ENCODE data around the gene RPTOR. TPM values are rescaled to one million over a fixed set of nuclear protein-coding genes. Genes with fewer than 3 reads are reported as not detected.

Gene RPTOR
- total RNA-seq, 1 experiment from 2014 or later: 46.2 TPM

- ATAC-seq (no peak), DNase-seq (no peak)
- Histone ChIP-seq H3K4me3 (ENCODE audit: low read length) (no peak overlapping the region), H3F3A (ENCODE audit: low read length, unreplicated experiment) (no peaks in the 10 kb centered on the region), H3K9me2 (replicated peaks; ENCODE audit: low read length) (no peaks in the 10 kb centered on the region), H3K27me3 (ENCODE audit: low read length) (no peaks in the 10 kb centered on the region), H3K9me3 (ENCODE audit: low read length) (no peaks in the 10 kb centered on the region), H3K27ac (ENCODE audit: low read length) (no peak overlapping the region), H3K79me2 (ENCODE audit: low read length) (no peaks in the 10 kb centered on the region), H4K20me1 (ENCODE audit: low read length) (no peaks in the 10 kb centered on the region), H3K4me2 (ENCODE audit: low read length) (no peak overlapping the region), H2AFZ (ENCODE audit: low read length) (no peak overlapping the region), H3K9ac (ENCODE audit: low read length) (no peak overlapping the region), H3K36me3 (ENCODE audit: low read depth, low read length) (no peaks in the 10 kb centered on the region), H3K4me1 (ENCODE audit: insufficient read depth, low read length) (peaks cover 8% of the 10 kb centered on the region)
- POLR2A ChIA-PET (ENCODE audit: unreplicated experiment): no interaction called here
- CTCF ChIA-PET: no interaction called here
- intact Hi-C loops (cut with micrococcal nuclease): no loop called here
- no peak for TF ChIP-seq CTCF (conservative IDR thresholded peaks at IDR 0.05; ENCODE audit: low read depth, low read length)
- no peak for TF ChIP-seq EZH2phosphoT487 (IDR thresholded peaks at IDR 0.05; ENCODE audit: borderline replicate concordance, low read length)
- TF ChIP-seq EZH2 (IDR thresholded peaks at IDR 0.05; ENCODE audit: low read length, unreplicated experiment): no peak
- BruUV-seq (replicated peaks): no TSS peak
Observed at GRCh38 chr17:80781807-80782277, 237.2 kb downstream of the RPTOR start.

- Histone ChIP-seq H2AFZ (ENCODE audit: low read length) (no peak overlapping the region), H3K27me3 (ENCODE audit: low read length) (no peaks in the 10 kb centered on the region), H3K9me2 (replicated peaks; ENCODE audit: low read length) (no peaks in the 10 kb centered on the region), H3K9ac (ENCODE audit: low read length) (no peak overlapping the region), H3K4me2 (ENCODE audit: low read length) (no peak overlapping the region), H3K27ac (ENCODE audit: low read length) (no peak overlapping the region), H3F3A (ENCODE audit: low read length, unreplicated experiment) (no peaks in the 10 kb centered on the region), H3K36me3 (ENCODE audit: low read depth, low read length) (no peaks in the 10 kb centered on the region), H3K9me3 (ENCODE audit: low read length) (no peaks in the 10 kb centered on the region), H3K4me3 (ENCODE audit: low read length) (no peak overlapping the region), H3K4me1 (ENCODE audit: insufficient read depth, low read length) (peaks cover 8% of the 10 kb centered on the region), H3K79me2 (ENCODE audit: low read length) (peaks cover 6% of the 10 kb centered on the region), H4K20me1 (ENCODE audit: low read length) (no peaks in the 10 kb centered on the region)
- DNase-seq (no peak), ATAC-seq (peak; percentile 31; the same call in 1 of the 2 replicates)
- intact Hi-C loops (cut with micrococcal nuclease): no loop called here
- POLR2A ChIA-PET (ENCODE audit: unreplicated experiment): no interaction called here
- TF ChIP-seq EZH2phosphoT487 (IDR thresholded peaks at IDR 0.05; ENCODE audit: borderline replicate concordance, low read length): no peak
- no peak for TF ChIP-seq CTCF (conservative IDR thresholded peaks at IDR 0.05; ENCODE audit: low read depth, low read length)
- TF ChIP-seq EZH2 (IDR thresholded peaks at IDR 0.05; ENCODE audit: low read length, unreplicated experiment): no peak
- no TSS peak for BruUV-seq (replicated peaks)
- CTCF ChIA-PET: no interaction called here
Observed at GRCh38 chr17:80782536-80783427, 238.1 kb downstream of the RPTOR start.

GRCh38 chr17:80783486-80783885 lies 238.8 kb downstream of the RPTOR start:
- no peak for DNase-seq
- H3K36me3 ChIP-seq (ENCODE audit: low read depth, low read length): no peaks in the 10 kb centered on the region
- H3K79me2 ChIP-seq (ENCODE audit: low read length): peaks cover 10% of the 10 kb centered on the region
- POLR2A ChIA-PET (ENCODE audit: unreplicated experiment): no interaction called here
- CTCF ChIA-PET: no interaction called here
- ATAC-seq: no peak
- H3K4me1 ChIP-seq (ENCODE audit: insufficient read depth, low read length): peaks cover 9% of the 10 kb centered on the region
- no TSS peak for BruUV-seq (replicated peaks)
- TF ChIP-seq CTCF (conservative IDR thresholded peaks at IDR 0.05; ENCODE audit: low read depth, low read length): no peak
- no peak for TF ChIP-seq EZH2 (IDR thresholded peaks at IDR 0.05; ENCODE audit: low read length, unreplicated experiment)
- no peak for TF ChIP-seq EZH2phosphoT487 (IDR thresholded peaks at IDR 0.05; ENCODE audit: borderline replicate concordance, low read length)
- H3K4me3 ChIP-seq (ENCODE audit: low read length): no peak overlapping the region
- H4K20me1 ChIP-seq (ENCODE audit: low read length): no peaks in the 10 kb centered on the region
- H3K9ac ChIP-seq (ENCODE audit: low read length): no peak overlapping the region
- H2AFZ ChIP-seq (ENCODE audit: low read length): no peak overlapping the region
- no peak overlapping the region for H3K27ac ChIP-seq (ENCODE audit: low read length)
- intact Hi-C loops (cut with micrococcal nuclease): no loop called here
- H3K9me2 ChIP-seq (replicated peaks; ENCODE audit: low read length): no peaks in the 10 kb centered on the region
- H3K9me3 ChIP-seq (ENCODE audit: low read length): no peaks in the 10 kb centered on the region
- no peaks in the 10 kb centered on the region for H3K27me3 ChIP-seq (ENCODE audit: low read length)
- H3K4me2 ChIP-seq (ENCODE audit: low read length): no peak overlapping the region
- no peaks in the 10 kb centered on the region for H3F3A ChIP-seq (ENCODE audit: low read length, unreplicated experiment)
